Transverse colon (tissue), 3 donors: ENCODE results near the gene PLA2G4E.

Experiments used
- POLR2A ChIP-seq: fragments of 450-650 bp; IDR thresholded peaks from one replicate; pipeline ENCODE4 v1.6.1; 2016; ENCODE audit warnings: antibody characterized with exemption, mild to moderate bottlenecking, moderate library complexity
- TF ChIP-seq, protein P1 (sequence below), 5 experiments: fragments of 200-600 bp in 3 of 5; fragments of 450-650 bp in 2 of 5; sonication (generic) in 3 of 5; IDR thresholded peaks; 1 replicate in 2 of 5; 2 replicates in 3 of 5; pipeline ENCODE4 v1.5.1; 2016 to 2017; ENCODE audit warnings: antibody characterized with exemption in 5 of 5, inconsistent platforms in 3 of 5, mild to moderate bottlenecking in 2 of 5, moderate library complexity in 1 of 5

DNA sequence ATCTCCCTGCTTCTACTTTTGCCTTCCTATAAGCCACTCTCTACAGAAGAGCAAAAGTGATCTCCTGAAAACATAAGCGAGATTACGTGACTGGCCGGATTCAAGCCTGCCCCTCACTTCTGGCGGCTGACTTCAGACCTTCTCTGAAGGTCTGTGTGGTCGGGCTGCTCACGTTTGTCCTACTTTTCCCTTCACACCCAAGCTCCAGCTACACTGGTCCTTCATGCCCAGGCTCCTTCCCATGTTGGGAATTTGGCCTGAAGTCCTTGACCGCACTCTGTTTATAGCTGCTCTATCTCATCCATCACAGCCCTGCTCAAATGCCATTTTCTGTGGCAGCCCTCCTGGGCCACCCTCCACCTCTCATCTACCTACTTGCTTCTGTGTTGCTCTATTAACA lies 6.7 kb upstream of the PLA2G4E start:
- TF ChIP-seq, protein P1, sequence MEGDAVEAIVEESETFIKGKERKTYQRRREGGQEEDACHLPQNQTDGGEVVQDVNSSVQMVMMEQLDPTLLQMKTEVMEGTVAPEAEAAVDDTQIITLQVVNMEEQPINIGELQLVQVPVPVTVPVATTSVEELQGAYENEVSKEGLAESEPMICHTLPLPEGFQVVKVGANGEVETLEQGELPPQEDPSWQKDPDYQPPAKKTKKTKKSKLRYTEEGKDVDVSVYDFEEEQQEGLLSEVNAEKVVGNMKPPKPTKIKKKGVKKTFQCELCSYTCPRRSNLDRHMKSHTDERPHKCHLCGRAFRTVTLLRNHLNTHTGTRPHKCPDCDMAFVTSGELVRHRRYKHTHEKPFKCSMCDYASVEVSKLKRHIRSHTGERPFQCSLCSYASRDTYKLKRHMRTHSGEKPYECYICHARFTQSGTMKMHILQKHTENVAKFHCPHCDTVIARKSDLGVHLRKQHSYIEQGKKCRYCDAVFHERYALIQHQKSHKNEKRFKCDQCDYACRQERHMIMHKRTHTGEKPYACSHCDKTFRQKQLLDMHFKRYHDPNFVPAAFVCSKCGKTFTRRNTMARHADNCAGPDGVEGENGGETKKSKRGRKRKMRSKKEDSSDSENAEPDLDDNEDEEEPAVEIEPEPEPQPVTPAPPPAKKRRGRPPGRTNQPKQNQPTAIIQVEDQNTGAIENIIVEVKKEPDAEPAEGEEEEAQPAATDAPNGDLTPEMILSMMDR (IDR thresholded peaks at IDR 0.05) = no peak
- TF ChIP-seq POLR2A = no peak
